ENCODE results near the gene DGCR6. TPM values are rescaled to one million over a fixed set of nuclear protein-coding genes. Genes with fewer than 3 reads are reported as not detected.
"Not testable (repeated sequence)": the region's sequence is repeated elsewhere in the genome, so short reads cannot be mapped to it uniquely, and the experiment has no call there.

Gene DGCR6
- total RNA-seq, 3 donors from 2014 or later = 1.2 to 1.6 (median 1.4) TPM

GRCh38 chr22:18961201-18961600, 55.1 kb downstream of the DGCR6 start:
- not testable (repeated sequence) for DNase-seq; H3K4me1 Mint-ChIP-seq (ENCODE audit: low read depth); H3K36me3 Mint-ChIP-seq (ENCODE audit: insufficient read depth); H3K9me3 Mint-ChIP-seq; ATAC-seq; H3K27me3 Mint-ChIP-seq (ENCODE audit: low read depth); H3K4me3 Mint-ChIP-seq

Other genes starting within 250 kb of the DGCR6 start
- gene PRODH, start 30.0 kb downstream of the DGCR6 start, total RNA-seq = under 1 TPM; 0.16 to 0.40 (median 0.19) TPM
- gene DGCR2, start 216.1 kb downstream of the DGCR6 start, total RNA-seq = 10 to 100 TPM; 25.8 to 27.7 (median 27.0) TPM
- not detected for gene TSSK2, start 225.0 kb downstream of the DGCR6 start, total RNA-seq
- gene ESS2, start 238.3 kb downstream of the DGCR6 start, total RNA-seq = 10 to 100 TPM; 21.8 to 22.5 (median 22.0) TPM
- gene GSC2, start 244.0 kb downstream of the DGCR6 start, total RNA-seq = not detected